Germinal center (tissue), 1 donor: ENCODE data around the gene ELAVL2.

Experiments
- DNase-seq: peaks from one replicate; pipeline ENCODE4 v3.0.0; 2012; ENCODE audit warnings: mixed read lengths, low spot score

The ELAVL2 gene

DNA sequence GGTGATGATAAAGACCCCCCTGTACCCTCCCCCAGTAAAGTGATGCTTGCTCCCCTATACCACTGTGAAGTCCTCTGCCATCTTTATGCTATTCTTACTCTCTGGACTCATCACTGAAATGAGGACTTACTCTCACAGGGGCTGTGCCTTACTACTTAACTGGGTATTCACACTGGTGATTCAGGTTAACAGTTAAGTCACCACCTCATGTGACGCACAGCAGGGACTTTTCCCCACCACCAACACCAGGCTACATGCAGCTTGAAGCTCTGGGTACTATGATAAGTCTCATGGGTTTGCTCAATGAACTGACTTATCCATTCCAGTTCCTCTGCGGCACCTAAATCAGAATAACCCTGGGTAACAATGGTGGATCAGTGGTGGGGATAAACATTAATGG is 163.7 kb downstream of the ELAVL2 start:
- no peak for DNase-seq

DNA sequence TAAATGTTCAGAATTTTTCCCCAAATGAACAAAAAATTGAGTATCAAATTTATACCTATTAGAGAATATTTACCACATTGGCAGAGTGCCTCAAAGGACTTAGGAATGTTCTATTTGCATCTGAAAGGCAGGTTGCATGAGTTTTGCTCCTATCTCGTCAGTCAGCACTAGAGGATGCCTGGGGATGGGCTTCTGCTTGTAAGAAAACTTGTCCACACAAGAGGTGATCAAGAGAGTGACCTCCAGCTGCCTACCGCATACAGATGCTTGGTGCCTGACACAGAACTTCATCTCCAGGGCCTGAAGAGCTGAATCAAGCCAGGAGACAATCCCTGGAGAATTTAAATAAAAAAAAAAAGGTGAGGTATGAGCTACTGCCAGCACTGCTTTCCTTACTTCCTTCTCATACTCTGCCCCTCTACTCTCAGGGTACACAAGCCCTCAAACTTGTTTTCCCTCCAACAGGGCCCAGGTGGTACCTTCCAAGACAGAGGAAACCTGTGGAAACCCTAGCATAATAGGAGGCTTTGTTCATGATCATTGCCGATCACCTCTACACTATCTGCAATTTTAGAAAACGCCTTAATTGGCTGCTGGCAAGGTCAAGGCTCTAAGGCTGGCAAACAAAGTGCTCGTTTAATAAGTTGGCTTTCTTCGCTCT is 166.6 kb downstream of the ELAVL2 start:
- no peak for DNase-seq

- DNase-seq = no peak
Observed at GRCh38 chr9:23658376-23659258, 167.4 kb downstream of the ELAVL2 start.

DNA sequence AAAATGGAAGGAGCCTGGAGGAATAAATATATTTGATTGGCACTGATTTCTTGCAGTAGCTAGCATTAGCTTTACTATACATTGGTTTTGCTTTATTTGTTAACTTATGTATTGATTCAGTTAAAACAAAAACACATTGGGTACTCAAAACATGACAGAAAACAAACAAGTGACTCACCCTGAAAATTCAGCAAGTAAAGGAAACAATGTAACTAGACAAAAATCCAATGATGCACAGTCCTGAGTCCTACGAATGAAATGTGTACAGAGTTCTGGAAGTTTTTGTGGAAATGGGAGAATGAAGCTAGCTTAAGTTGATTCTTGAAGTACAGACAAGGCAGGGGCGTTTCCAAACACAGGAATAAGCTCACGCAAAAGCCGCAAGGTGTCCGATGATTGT is 175.0 kb downstream of the ELAVL2 start:
- no peak for DNase-seq

GRCh38 chr9:23648651-23649050 is 177.4 kb downstream of the ELAVL2 start:
- DNase-seq = no peak

- no peak for DNase-seq
Observed at GRCh38 chr9:23644896-23645295, 181.1 kb downstream of the ELAVL2 start.

- no peak for DNase-seq
Observed at GRCh38 chr9:23644326-23644725, 181.7 kb downstream of the ELAVL2 start.

GRCh38 chr9:23643656-23644258 is 182.3 kb downstream of the ELAVL2 start:
- no peak for DNase-seq
